ENCODE data around the gene HDGFL3.

The HDGFL3 gene

DNA sequence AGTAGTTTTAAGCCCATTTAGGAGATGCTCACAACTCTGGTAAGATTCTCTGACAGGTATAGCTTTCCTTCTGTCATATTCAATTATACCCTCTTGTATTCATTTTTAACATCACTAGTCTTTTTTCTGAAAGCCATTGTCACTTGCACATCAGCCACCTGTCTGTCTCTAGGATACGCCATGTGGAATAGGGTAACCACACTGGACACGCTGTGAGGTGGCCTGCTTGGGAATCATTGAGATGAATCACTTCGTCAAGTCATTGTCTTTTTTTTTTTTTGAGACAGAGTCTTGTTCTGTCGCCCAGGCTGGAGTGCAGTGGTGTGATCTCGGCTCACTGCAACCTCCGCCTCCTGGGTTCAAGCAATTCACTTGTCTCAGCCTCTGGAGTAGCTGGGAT, 92.8 kb downstream of the HDGFL3 start:
- H3K4me3 ChIP-seq (ENCODE audit: low read depth, low read length), result no peak overlapping the region
- TF ChIP-seq, protein P1, sequence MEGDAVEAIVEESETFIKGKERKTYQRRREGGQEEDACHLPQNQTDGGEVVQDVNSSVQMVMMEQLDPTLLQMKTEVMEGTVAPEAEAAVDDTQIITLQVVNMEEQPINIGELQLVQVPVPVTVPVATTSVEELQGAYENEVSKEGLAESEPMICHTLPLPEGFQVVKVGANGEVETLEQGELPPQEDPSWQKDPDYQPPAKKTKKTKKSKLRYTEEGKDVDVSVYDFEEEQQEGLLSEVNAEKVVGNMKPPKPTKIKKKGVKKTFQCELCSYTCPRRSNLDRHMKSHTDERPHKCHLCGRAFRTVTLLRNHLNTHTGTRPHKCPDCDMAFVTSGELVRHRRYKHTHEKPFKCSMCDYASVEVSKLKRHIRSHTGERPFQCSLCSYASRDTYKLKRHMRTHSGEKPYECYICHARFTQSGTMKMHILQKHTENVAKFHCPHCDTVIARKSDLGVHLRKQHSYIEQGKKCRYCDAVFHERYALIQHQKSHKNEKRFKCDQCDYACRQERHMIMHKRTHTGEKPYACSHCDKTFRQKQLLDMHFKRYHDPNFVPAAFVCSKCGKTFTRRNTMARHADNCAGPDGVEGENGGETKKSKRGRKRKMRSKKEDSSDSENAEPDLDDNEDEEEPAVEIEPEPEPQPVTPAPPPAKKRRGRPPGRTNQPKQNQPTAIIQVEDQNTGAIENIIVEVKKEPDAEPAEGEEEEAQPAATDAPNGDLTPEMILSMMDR (IDR thresholded peaks at IDR 0.05; ENCODE audit: low read depth, low read length, missing control alignments), result no peak
- no peak for DNase-seq (ENCODE audit: low read depth)
- in situ Hi-C loops (cut with HindIII; ENCODE audit: low sequenced_read_pairs), result loop anchor here (5.0 kb wide), 1 partner anchor 268 kb away; no protein-coding TSS in a partner anchor

DNA sequence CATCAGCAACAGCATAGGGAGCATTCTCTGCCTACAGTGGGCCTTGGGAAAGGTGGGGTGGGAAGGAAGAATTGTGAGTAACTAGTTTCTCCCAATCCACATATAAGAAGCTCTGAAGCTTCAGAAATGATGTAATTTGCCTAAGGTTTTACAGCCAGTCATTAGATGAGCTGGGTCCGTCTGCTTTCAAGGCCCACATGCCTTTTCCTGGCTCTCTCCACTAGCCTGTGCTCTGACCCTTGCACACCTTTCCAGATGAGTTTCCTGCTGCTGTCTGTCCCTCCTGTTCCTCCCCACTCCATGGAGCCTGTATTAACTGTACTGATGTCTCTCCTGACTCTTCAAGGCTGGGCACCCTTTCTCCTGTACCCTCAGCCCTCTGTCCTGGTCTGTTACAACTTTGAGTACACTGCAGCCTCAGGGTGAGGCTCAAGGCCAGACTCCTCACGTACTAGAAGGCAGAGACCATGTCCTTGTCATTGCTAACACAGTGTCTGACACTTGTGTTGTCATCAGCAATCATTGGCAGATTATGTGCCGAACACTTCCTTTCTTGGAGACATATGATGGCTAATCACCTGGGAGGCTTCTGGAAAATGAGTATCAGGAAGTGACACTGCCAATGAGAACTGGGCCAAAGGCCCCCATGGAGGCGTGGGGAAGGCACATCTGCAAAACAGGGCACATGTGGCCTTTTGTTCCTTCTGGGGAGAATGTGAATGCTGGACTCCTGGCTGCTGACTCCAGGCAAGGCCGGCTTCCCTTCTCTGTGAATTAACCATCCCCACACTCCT, 93.5 kb downstream of the HDGFL3 start:
- TF ChIP-seq, protein P1 (IDR thresholded peaks at IDR 0.05; ENCODE audit: low read depth, low read length, missing control alignments), result no peak
- DNase-seq (ENCODE audit: low read depth), result no peak
- H3K4me3 ChIP-seq (ENCODE audit: low read depth, low read length), result no peak overlapping the region
- in situ Hi-C loops (cut with HindIII; ENCODE audit: low sequenced_read_pairs), result loop anchor here (5.0 kb wide), 1 partner anchor 267 kb away; no protein-coding TSS in a partner anchor

DNA sequence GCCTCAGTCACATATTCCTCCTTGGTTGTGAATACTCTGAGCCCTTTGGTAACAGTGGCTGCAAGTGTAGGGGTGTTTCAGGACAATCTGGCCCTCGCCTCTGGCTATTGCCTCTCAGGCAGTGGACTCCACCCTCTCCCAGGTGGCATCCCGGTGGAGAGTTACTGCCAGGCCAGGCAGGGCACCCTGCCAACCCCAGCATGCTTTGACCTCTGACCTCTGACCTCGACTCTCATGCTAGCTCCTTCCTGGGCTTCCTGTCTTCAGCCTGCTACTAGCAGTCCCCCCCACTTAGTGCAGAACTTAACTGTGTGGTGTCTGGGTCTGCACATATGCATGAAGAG, 94.7 kb downstream of the HDGFL3 start:
- no peak overlapping the region for H3K4me3 ChIP-seq (ENCODE audit: low read depth, low read length)
- TF ChIP-seq, protein P1 (IDR thresholded peaks at IDR 0.05; ENCODE audit: low read depth, low read length, missing control alignments), result no peak
- no peak for DNase-seq (ENCODE audit: low read depth)
- in situ Hi-C loops (cut with HindIII; ENCODE audit: low sequenced_read_pairs), result loop anchor here (5.0 kb wide), 1 partner anchor 266 kb away; no protein-coding TSS in a partner anchor

DNA sequence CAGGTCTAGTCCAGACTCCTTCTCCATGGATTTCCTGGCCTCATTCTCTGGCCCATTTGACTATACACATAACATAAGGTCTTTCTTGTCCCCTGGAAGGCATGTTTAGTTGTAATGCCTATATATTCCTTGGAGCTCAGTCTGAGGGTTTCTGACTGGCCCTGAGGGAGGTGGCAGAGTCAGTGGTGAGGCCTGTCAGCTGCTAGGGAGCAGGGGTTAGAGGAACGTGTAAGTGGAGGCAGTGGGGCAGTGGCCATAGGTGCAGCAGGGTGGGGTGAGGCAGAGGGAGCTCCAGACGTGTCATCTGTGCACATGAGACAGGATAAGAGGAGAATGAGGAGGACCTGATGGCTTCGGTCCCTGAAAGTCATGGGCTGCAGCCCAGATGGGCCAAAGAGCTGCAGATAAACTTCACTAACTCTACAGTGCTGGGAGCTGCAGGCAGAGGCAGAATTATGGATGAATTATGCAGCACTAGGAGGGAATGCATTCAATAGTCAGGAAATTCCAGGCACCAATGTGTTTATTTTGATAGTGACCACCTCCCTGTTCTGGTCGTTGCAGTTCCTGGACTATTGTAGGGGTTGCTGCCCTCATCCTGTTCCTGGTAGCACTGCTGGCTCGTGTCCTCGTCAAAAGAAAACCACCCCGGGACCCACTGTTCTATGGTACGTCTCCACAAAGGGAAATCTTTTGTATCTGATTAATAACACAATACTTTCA, 95.2 kb downstream of the HDGFL3 start:
- in situ Hi-C loops (cut with HindIII; ENCODE audit: low sequenced_read_pairs), result loop anchor here (5.0 kb wide), 1 partner anchor 265 kb away; no protein-coding TSS in a partner anchor
- TF ChIP-seq, protein P1 (IDR thresholded peaks at IDR 0.05; ENCODE audit: low read depth, low read length, missing control alignments), result peak; percentile 26
- peak; percentile 90 for DNase-seq (ENCODE audit: low read depth)
- H3K4me3 ChIP-seq (ENCODE audit: low read depth, low read length), result no peak overlapping the region

DNA sequence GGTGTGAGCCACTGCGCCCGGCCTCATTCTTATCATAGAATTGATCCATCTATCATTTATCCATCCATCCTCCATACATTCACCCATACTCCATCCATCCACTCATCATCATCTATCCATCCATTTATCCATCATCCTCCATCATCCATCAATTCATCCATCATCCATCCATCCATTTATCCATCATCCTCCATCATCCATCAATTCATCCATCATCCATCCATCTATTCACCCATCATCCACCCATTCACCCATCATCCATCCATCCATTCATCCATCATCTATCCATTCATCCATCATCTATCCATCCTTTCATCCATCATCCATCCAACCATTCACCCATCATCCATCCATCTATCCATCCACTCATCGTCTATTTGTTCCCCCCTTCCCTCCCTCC, 96.5 kb downstream of the HDGFL3 start:
- no peak overlapping the region for H3K4me3 ChIP-seq (ENCODE audit: low read depth, low read length)
- TF ChIP-seq, protein P1 (IDR thresholded peaks at IDR 0.05; ENCODE audit: low read depth, low read length, missing control alignments), result no peak
- in situ Hi-C loops (cut with HindIII; ENCODE audit: low sequenced_read_pairs), result loop anchor here (5.0 kb wide), 1 partner anchor 264 kb away; no protein-coding TSS in a partner anchor
- no peak for DNase-seq (ENCODE audit: low read depth)

DNA sequence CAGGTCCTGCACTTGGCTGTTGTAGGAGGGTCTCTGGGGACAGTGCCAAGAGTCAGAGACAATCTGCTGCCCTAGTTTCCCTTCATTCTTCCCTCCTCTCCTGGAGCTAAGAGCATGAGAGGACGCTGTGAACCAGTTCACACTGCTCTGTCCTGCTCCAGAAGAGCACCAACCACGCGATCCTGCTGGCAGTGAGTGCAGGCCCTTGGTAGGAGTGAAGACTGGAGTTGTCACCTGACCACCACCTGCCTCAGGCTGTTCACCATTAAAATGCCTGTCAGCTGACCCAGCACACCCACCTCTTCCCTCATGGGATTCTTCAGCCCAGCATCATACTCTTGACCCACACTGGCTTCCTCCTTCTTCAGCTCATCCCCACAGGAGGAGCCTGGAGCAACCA, 97.2 kb downstream of the HDGFL3 start:
- TF ChIP-seq, protein P1 (IDR thresholded peaks at IDR 0.05; ENCODE audit: low read depth, low read length, missing control alignments), result no peak
- no peak overlapping the region for H3K4me3 ChIP-seq (ENCODE audit: low read depth, low read length)
- in situ Hi-C loops (cut with HindIII; ENCODE audit: low sequenced_read_pairs), result loop anchor here (5.0 kb wide), 1 partner anchor 263 kb away; no protein-coding TSS in a partner anchor
- DNase-seq (ENCODE audit: low read depth), result no peak
